ENCODE data around the gene NKX2-1. TPM values are rescaled to one million over a fixed set of nuclear protein-coding genes. Genes with fewer than 3 reads are reported as not detected.

Gene NKX2-1
- polyA plus RNA-seq, 1 donor (not counting 4 experiments of a cell fraction or from before 2014, with no cell fraction given): not detected

DNA sequence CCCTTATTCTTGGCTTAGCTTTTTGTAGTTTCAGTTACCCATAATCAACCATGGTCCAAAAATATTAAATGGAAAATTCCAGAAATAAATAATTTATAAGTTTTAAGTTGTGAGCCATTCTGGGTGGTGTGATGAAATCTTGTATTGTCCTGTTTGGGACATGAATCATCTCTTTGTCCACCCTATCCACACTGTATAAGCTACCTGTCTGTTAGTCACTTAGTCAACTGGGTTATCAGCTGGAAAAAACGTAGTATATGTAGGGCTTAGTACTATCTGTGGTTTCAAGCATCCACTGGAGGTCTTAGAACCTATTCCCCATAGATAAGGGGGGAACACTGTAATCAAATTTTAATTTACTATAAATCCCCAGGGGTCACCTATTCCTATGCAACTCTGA is 52.7 kb downstream of the NKX2-1 start:
- dilution Hi-C loops (cut with MboI; ENCODE audit: extremely low pct_ligation_motif_present, low sequenced_read_pairs): no loop called here
- no peak for FAIRE-seq
- no peak for DNase-seq (ENCODE audit: low read depth, low spot score)

More for the DNA sequence above, 52.7 kb downstream of the NKX2-1 start:
- H3K36me3 ChIP-seq (ENCODE audit: control insufficient read depth in 2 of 2, extremely low read depth in 1 of 2, insufficient read depth in 2 of 2, low read length in 2 of 2): no peaks in the 10 kb centered on the region
- H2AFZ ChIP-seq (ENCODE audit: control insufficient read depth, low read length): no peak overlapping the region
- H3K9ac ChIP-seq (ENCODE audit: control insufficient read depth, extremely low read depth, insufficient read depth, low read length): no peak overlapping the region
- TF ChIP-seq EZH2 (IDR thresholded peaks at IDR 0.05; ENCODE audit: low read length): no peak
- TF ChIP-seq, protein P1, sequence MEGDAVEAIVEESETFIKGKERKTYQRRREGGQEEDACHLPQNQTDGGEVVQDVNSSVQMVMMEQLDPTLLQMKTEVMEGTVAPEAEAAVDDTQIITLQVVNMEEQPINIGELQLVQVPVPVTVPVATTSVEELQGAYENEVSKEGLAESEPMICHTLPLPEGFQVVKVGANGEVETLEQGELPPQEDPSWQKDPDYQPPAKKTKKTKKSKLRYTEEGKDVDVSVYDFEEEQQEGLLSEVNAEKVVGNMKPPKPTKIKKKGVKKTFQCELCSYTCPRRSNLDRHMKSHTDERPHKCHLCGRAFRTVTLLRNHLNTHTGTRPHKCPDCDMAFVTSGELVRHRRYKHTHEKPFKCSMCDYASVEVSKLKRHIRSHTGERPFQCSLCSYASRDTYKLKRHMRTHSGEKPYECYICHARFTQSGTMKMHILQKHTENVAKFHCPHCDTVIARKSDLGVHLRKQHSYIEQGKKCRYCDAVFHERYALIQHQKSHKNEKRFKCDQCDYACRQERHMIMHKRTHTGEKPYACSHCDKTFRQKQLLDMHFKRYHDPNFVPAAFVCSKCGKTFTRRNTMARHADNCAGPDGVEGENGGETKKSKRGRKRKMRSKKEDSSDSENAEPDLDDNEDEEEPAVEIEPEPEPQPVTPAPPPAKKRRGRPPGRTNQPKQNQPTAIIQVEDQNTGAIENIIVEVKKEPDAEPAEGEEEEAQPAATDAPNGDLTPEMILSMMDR (optimal IDR thresholded peaks at IDR 0.05 in 1 of 3, IDR thresholded peaks at IDR 0.05 in 1 of 3, conservative IDR thresholded peaks at IDR 0.05 in 1 of 3; ENCODE audit: extremely low read depth in 1 of 3, insufficient read depth in 2 of 3, low read length in 3 of 3): no peak
- no peaks in the 10 kb centered on the region for H3K4me1 ChIP-seq (ENCODE audit: control insufficient read depth, extremely low read depth, insufficient read depth, low read length)
- no peaks in the 10 kb centered on the region for H4K20me1 ChIP-seq (ENCODE audit: control insufficient read depth, extremely low read depth, insufficient read depth, low read length)
- no peak overlapping the region for H3K4me2 ChIP-seq (ENCODE audit: control insufficient read depth, extremely low read depth, insufficient read depth, low read depth, low read length)
- H3K9me3 ChIP-seq (ENCODE audit: control insufficient read depth, low read depth, low read length): no peaks in the 10 kb centered on the region
- H3K4me3 ChIP-seq (ENCODE audit: control insufficient read depth in 2 of 3, extremely low read depth in 1 of 3, insufficient read depth in 2 of 3, low read depth in 1 of 3, low read length in 3 of 3): no peak overlapping the region
- H3K9me1 ChIP-seq (ENCODE audit: control insufficient read depth, extremely low read depth, insufficient read depth, low read length): no peaks in the 10 kb centered on the region
- no peaks in the 10 kb centered on the region for H3K79me2 ChIP-seq (ENCODE audit: control insufficient read depth, insufficient read depth, low read length)
- H3K27me3 ChIP-seq (ENCODE audit: control insufficient read depth, extremely low read depth, insufficient read depth, low read length): no peaks in the 10 kb centered on the region
- no peak overlapping the region for H3K27ac ChIP-seq (ENCODE audit: control insufficient read depth, insufficient read depth, low read length)

Other genes with a start within 250 kb of the NKX2-1 start
- 16.0 to 28.3 TPM (median 17.2 TPM) in 3 replicates for gene MBIP, start 199.6 kb downstream of the NKX2-1 start, polyA plus RNA-seq
- gene NKX2-8, start 62.4 kb upstream of the NKX2-1 start, polyA plus RNA-seq: 0.06 to 0.32 TPM (median 0.07 TPM) in 3 replicates
- gene PAX9, start 141.6 kb upstream of the NKX2-1 start, polyA plus RNA-seq: 1.1 to 1.3 TPM (median 1.2 TPM) in 3 replicates